OCI-LY3 (cell line): ENCODE measurements around the gene TRIO.

Source experiments
- EZH2phosphoT487 ChIP-seq: fragments of 200-600 bp; shearing (Covaris generic); IDR thresholded peaks from 2 replicates; pipeline ENCODE4 v1.6.1; 2018; ENCODE audit warnings: antibody characterized with exemption, mixed run types, low read depth
- TF ChIP-seq, protein P1 (sequence below): fragments of 200-600, 300-600 bp; sonication (generic); IDR thresholded peaks from 2 replicates; pipeline ENCODE4 v1.5.1; 2014; ENCODE audit warnings: antibody characterized with exemption, low read length, low read depth

DNA sequence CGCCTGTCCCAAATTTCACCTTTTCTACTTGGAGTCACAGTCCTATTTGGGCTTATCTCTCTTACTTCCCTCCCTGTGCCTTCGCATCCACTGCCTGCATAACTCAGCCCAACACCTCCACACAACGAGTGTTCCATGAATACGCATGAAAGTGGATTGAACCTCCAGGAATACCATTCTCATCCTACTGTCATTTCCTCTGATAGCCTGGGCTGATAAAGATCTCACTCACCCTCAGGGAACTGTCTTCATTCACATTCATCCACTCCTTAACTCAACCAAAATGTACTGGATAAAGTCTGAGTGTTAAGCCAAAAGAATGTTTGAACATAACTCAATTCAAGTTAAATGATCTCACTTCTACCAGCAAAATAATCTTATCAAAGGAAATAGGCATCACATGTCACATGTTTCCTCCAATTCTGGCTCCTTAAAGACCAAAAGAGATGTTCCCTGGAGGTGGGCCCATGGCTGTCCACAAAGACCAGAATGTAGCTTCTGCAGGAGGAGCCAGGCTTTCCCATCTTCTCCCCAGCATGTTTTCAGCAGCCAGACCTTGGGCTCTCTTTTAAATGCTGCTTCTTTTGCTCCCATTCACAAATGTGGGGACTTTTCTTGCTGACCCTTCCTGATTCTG is 28.4 kb upstream of the TRIO start:
- TF ChIP-seq, protein P1, sequence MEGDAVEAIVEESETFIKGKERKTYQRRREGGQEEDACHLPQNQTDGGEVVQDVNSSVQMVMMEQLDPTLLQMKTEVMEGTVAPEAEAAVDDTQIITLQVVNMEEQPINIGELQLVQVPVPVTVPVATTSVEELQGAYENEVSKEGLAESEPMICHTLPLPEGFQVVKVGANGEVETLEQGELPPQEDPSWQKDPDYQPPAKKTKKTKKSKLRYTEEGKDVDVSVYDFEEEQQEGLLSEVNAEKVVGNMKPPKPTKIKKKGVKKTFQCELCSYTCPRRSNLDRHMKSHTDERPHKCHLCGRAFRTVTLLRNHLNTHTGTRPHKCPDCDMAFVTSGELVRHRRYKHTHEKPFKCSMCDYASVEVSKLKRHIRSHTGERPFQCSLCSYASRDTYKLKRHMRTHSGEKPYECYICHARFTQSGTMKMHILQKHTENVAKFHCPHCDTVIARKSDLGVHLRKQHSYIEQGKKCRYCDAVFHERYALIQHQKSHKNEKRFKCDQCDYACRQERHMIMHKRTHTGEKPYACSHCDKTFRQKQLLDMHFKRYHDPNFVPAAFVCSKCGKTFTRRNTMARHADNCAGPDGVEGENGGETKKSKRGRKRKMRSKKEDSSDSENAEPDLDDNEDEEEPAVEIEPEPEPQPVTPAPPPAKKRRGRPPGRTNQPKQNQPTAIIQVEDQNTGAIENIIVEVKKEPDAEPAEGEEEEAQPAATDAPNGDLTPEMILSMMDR, result no peak
- no peak for TF ChIP-seq EZH2phosphoT487
